Measurements from ENCODE around the gene IL25.
"Not testable (repeated sequence)": the region's sequence is repeated elsewhere in the genome, so short reads cannot be mapped to it uniquely, and the experiment has no call there.

Gene IL25

GRCh38 chr14:23375527-23376251, 3.1 kb downstream of the IL25 start:
- no peak for DNase-seq (ENCODE audit: low read depth in 2 of 2, low spot score in 1 of 2)

GRCh38 chr14:23376482-23377197, 4.0 kb downstream of the IL25 start, which contains the start of gene CMTM5:
CMTM5 (plus strand) TSS chr14:23377046; CDS start chr14:23377252, 206 bp downstream.
- no peak for DNase-seq (ENCODE audit: low read depth in 2 of 2, low spot score in 1 of 2)

- DNase-seq (ENCODE audit: low read depth in 2 of 2, low spot score in 1 of 2) = no peak
These were observed 4.6 kb downstream of the IL25 start for GRCh38 chr14:23377198-23377550.

GRCh38 chr14:23377573-23378563, 5.3 kb downstream of the IL25 start:
- no peak for DNase-seq (ENCODE audit: low read depth in 2 of 2, low spot score in 1 of 2)

- no peak for DNase-seq (ENCODE audit: low read depth in 2 of 2, low spot score in 1 of 2)
These were observed 6.1 kb downstream of the IL25 start for GRCh38 chr14:23378612-23379220.

- DNase-seq (ENCODE audit: low read depth in 2 of 2, low spot score in 1 of 2) = peak; percentile 22 to 39
These were observed 7.0 kb downstream of the IL25 start for GRCh38 chr14:23379366-23380196.

GRCh38 chr14:23380197-23380914, 7.7 kb downstream of the IL25 start:
- DNase-seq (ENCODE audit: low read depth in 2 of 2, low spot score in 1 of 2) = no peak

- no peak for DNase-seq (ENCODE audit: low read depth in 2 of 2, low spot score in 1 of 2)
These were observed 8.4 kb downstream of the IL25 start for GRCh38 chr14:23380976-23381375.

- no peak for DNase-seq (ENCODE audit: low read depth in 2 of 2, low spot score in 1 of 2)
These were observed 9.3 kb downstream of the IL25 start for GRCh38 chr14:23381871-23382270.

GRCh38 chr14:23382276-23382675, 9.7 kb downstream of the IL25 start:
- DNase-seq (ENCODE audit: low read depth in 2 of 2, low spot score in 1 of 2) = no peak

- DNase-seq (ENCODE audit: low read depth in 2 of 2, low spot score in 1 of 2) = no peak
These were observed 10.3 kb downstream of the IL25 start for GRCh38 chr14:23382731-23383440.

GRCh38 chr14:23384364-23385080, 11.9 kb downstream of the IL25 start:
- no peak for DNase-seq (ENCODE audit: low read depth in 2 of 2, low spot score in 1 of 2)

- DNase-seq (ENCODE audit: low read depth in 2 of 2, low spot score in 1 of 2) = no peak
These were observed 12.6 kb downstream of the IL25 start for GRCh38 chr14:23385244-23385641.

GRCh38 chr14:23385642-23386265, 13.1 kb downstream of the IL25 start:
- no peak for DNase-seq (ENCODE audit: low read depth in 2 of 2, low spot score in 1 of 2)

- DNase-seq (ENCODE audit: low read depth in 2 of 2, low spot score in 1 of 2) = not testable (repeated sequence)
These were observed 13.7 kb downstream of the IL25 start for GRCh38 chr14:23386266-23386657.

GRCh38 chr14:23386999-23387398, 14.4 kb downstream of the IL25 start:
- DNase-seq (ENCODE audit: low read depth in 2 of 2, low spot score in 1 of 2) = no peak

- DNase-seq (ENCODE audit: low read depth in 2 of 2, low spot score in 1 of 2) = no peak
These were observed 15.6 kb downstream of the IL25 start for GRCh38 chr14:23387916-23388882.

Data from stimulated activated CD8-positive, alpha-beta memory T cell treated with anti-CD3 and anti-CD28 coated beads, Interleukin-4, amount 100 ng/mL, for 1 hour (primary cell).